NOMO-1 treated with dmso at 0.1 percent for 144 hours (cell line): ENCODE data around the gene R3HDM2.
"Not testable (repeated sequence)": the region's sequence is repeated elsewhere in the genome, so short reads cannot be mapped to it uniquely, and the experiment has no call there.

Source experiments
- DNase-seq: peaks from one replicate; lab custom pipeline; 2025; ENCODE audit not compliant: unreplicated experiment; lab: John Stamatoyannopoulos, UW

Gene R3HDM2

GRCh38 chr12:57336299-57336698 lies 94.5 kb downstream of the R3HDM2 start:
- DNase-seq = not testable (repeated sequence)

- DNase-seq = no peak
Observed at GRCh38 chr12:57334219-57334618, 96.6 kb downstream of the R3HDM2 start.

GRCh38 chr12:57332646-57333312 lies 98.1 kb downstream of the R3HDM2 start:
- DNase-seq = no peak

- peak; percentile 77 for DNase-seq
Observed at GRCh38 chr12:57330992-57331391, 99.9 kb downstream of the R3HDM2 start.

- DNase-seq = no peak
Observed at GRCh38 chr12:57329219-57329618, 101.6 kb downstream of the R3HDM2 start.

DNA sequence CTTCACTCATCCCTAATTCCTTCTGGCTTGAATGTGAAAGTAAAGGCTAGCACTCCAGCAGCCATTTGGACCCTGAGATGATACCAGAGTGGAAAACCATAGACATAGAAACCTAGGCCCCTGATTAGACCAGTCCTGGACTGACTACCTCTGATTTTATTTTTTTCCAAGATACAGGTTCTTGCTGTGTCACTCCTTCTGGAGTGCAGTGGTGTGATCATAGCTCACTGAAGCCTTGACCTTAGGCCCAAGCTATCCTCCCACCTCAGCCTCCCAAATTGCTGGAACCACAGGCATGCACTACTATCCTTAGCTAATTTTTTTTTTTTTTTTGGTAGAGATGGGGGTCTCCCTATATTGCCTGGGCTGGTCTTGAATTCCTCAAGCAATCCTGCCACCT lies 105.4 kb downstream of the R3HDM2 start:
- no peak for DNase-seq

DNA sequence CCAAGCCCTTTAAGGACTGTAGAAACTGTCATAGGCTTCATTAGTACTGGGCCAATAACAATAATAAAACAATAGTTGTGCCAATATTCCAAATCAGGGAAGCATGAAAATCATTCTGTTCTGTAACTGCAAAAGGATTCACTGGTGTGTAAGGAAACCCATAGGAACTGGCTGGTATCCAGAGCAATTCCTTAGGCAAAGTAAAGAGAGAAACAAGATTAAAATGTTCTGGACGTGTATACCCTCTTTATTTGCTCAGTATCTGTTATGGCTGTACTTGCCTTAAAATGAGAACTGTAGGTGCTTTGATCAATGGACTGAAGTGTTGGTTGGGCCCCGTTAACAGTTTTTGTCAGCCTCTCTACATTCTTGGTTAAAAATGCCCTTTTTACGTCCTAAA lies 107.4 kb downstream of the R3HDM2 start:
- no peak for DNase-seq

DNA sequence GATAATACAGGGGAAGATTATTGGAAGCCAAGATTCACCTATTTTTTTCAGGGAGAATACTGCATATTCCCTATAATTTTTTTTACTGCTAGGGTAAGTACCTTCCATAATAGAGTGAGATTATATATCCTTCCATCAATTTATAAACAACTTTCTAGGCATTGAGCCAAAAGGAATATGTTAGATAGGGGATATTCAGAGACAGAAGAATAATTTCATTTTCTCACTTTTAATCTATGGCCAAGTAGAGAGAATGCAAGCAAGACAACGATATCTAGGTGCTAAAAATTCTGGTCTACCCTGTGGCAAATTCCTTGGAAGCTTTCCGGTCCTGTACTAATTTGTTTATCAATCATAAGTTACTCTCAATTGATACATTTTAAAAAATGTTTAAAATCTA lies 110.2 kb downstream of the R3HDM2 start:
- no peak for DNase-seq

DNA sequence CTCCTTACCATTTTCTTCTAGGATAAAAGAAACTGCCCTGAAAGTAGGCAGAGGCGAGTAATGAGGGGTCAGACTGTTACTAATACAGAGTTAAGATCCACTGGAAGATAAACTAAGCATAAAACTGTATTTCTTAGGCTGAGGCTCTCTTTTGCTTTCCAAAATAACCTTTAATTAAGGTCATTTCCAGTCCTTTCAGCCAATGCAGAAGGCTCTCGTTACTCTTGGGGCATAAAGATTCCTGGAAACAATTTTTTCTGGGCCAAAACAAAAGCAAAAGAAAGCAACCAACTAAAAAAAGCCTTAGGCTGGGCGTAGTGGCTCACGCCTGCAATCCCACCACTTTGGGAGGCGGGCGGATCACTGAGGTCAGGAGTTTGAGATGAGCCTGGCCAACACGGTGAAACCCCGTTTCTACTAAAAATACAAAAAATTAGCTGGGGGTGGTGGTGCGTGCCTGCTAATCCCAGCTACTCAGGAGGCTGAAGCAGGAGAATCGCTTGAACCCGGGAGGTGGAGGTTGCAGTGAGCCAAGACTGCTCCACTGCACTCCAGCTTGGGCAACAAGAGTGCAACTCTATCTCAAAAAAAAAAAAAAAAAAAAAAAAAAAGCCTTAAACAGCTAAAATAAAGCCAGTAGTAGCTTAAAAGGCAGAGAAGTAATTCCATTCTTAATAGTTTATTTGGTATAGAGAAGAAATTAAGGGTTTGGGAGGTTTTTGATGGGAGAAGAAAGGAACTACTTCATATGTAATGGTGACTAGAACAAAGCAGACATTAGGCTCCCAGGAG lies 111.0 kb downstream of the R3HDM2 start:
- DNase-seq = no peak

- no peak for DNase-seq
Observed at GRCh38 chr12:57315681-57316080, 115.2 kb downstream of the R3HDM2 start.

DNA sequence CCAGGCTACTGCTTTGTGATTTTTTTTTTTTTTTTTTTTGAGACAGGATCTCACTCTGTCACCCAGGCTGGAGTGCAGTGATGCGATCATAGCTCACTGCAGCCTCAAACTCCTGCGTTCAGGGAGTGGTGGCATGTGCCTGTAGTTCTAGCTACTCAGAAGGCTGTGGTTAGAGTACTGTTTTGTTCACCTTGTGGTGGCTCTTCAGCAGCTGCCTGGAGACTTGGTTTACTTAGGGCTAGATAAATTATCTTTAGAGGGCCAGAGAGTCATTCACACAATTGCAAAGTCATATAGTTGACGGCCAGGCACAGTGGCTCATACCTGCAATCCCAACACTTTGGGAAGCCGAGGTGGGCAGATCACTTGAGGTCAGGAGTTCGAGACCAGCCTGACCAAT lies 118.6 kb downstream of the R3HDM2 start:
- DNase-seq = not testable (repeated sequence)

GRCh38 chr12:57309420-57309819 lies 121.4 kb downstream of the R3HDM2 start:
- no peak for DNase-seq

- no peak for DNase-seq
Observed at GRCh38 chr12:57300961-57301584, 129.8 kb downstream of the R3HDM2 start.

- DNase-seq = no peak
Observed at GRCh38 chr12:57299514-57300016, 131.3 kb downstream of the R3HDM2 start.

DNA sequence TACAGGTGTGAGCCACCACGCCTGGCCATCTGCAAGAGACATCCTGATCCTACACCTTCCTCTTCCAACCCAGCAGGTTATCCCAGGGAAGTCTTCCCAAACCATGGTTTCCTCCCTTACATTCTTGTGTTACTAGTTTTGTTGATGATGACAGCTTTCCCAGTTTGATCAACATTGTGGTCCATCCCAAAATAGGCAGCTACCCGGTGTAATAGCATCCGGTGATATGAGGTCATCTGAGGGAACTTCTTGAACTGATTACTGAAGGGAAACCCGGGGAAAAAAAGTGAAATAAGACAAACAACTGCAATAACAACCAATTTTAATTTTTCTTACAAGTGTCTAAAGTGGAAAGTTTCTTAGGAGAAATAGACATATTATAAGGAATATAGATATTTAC lies 134.6 kb downstream of the R3HDM2 start:
- DNase-seq = no peak

DNA sequence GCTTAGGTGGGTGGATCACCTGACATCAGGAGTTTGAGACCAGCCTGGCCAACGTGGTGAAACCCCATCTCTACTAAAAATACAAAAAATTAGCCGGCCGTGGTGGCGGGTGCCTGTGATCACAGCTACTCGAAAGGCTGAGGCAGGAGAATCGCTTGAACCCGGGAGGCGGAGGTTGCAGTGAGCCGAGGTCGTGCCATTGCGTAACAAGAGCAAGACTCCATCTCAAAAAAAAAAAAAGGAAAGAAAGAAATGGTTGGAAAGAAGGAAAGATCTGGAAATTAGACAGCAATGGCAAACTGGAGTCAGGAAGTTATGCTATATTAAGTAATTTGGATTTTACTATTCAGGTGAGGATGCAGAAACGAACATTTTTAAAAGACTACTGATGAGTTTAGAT lies 148.8 kb downstream of the R3HDM2 start:
- not testable (repeated sequence) for DNase-seq

DNA sequence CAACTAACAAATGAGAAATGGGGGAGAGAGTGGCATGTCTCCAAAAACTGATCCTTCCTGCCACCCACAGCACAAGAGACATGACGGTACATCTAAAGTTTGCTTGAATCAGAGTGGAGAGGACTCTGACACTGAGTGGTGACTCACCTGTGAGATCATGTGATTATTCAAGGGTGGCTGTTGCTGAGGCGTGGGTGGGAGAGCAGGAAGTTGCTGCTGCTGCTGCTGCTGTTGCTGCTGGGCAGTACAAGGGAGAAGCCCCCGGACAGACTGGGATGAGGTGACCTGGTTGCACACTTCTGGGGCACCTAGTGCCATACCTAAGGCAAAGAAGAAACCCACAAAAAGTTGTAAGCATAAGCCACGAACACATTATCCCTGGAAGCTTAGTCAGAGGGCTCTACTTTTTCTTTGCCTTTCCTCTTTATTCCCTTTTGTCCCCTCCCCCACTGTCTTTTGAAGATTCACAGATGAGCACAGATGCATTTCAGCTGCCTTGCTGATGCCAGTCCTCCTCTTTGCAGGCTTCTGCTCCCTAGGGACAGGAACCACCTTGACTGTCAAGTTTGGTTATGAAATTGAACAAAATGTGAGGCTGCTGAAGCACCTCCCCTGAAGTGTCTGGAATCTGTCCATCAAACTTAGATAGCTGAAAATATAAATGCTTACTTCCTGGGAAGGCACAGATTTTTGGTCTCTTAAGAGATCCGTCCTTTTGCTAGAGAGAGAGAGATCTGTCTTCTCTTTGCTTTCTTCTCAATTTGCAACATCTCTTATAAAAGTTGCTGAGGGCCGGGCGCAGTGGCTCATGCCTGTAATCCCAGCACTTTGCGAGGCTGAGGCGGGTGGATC lies 150.4 kb downstream of the R3HDM2 start:
- DNase-seq = no peak

GRCh38 chr12:57278465-57279381 lies 152.1 kb downstream of the R3HDM2 start:
- no peak for DNase-seq

DNA sequence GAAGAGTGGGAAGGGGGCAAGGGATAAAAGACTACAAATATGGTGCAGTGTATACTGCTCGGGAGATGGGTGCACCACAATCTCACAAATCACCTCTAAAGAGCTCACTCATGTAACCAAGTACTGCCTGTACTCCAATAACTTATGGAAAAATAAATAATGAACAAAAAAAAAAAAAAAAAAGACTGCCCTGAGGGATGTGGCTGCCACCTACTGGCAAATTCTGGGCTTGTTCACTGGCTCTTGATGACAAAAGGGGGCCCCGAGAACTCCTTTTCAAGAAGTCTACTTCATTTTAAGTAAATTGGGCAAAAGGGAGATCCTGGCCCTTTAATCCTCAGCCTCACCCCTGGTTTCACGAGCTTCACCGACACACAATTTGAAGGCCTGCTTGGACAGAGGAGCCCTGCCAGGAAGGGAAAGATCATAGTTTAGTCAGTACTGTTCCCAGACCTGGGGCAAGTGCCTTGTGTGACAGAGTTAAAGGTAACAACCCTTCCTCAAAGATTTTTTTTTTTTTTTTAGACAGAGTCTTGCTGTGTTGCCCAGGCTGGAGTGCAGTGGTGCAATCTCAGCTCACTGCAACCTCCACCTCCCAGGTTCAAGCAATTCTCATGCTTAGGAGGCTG lies 153.8 kb downstream of the R3HDM2 start:
- DNase-seq = no peak
